NCI-H1417 (cell line): ENCODE results near the gene FBN2.
"Not testable (repeated sequence)": the region's sequence is repeated elsewhere in the genome, so short reads cannot be mapped to it uniquely, and the experiment has no call there.

Experiments used
- DNase-seq, 3 experiments: peaks; one replicate each; lab custom pipeline; 2025; lab: John Stamatoyannopoulos, UW

FBN2 gene

GRCh38 chr5:128426090-128426534 lies 111.9 kb downstream of the FBN2 start:
- no peak for DNase-seq

- peak in 1 of 3 experiments; percentile 15 for DNase-seq
These were observed 113.4 kb downstream of the FBN2 start for GRCh38 chr5:128424646-128425045.

- DNase-seq, result no peak
These were observed 115.4 kb downstream of the FBN2 start for GRCh38 chr5:128422612-128423011.

GRCh38 chr5:128414469-128414868 lies 123.6 kb downstream of the FBN2 start:
- DNase-seq, result no peak

- DNase-seq, result no peak
These were observed 124.7 kb downstream of the FBN2 start for GRCh38 chr5:128413356-128413755.

GRCh38 chr5:128412145-128412930 lies 125.7 kb downstream of the FBN2 start:
- DNase-seq, result no peak

GRCh38 chr5:128409166-128409800 lies 128.8 kb downstream of the FBN2 start:
- DNase-seq, result no peak

- DNase-seq, result no peak
These were observed 129.4 kb downstream of the FBN2 start for GRCh38 chr5:128408622-128409021.

GRCh38 chr5:128407944-128408343 lies 130.1 kb downstream of the FBN2 start:
- DNase-seq, result no peak

- no peak for DNase-seq
These were observed 131.2 kb downstream of the FBN2 start for GRCh38 chr5:128406803-128407202.

- no peak for DNase-seq
These were observed 132.9 kb downstream of the FBN2 start for GRCh38 chr5:128405159-128405558.

- DNase-seq, result peak in 2 of 3 experiments; percentile 19 to 64
These were observed 134.7 kb downstream of the FBN2 start for GRCh38 chr5:128403333-128403732.

- peak in 2 of 3 experiments; percentile 4 to 11 for DNase-seq
These were observed 135.5 kb downstream of the FBN2 start for GRCh38 chr5:128402506-128402905.

- not testable (repeated sequence) for DNase-seq
These were observed 137.3 kb downstream of the FBN2 start for GRCh38 chr5:128400766-128401165.

- DNase-seq, result no peak
These were observed 138.9 kb downstream of the FBN2 start for GRCh38 chr5:128399111-128399510.

GRCh38 chr5:128397876-128398275 lies 140.2 kb downstream of the FBN2 start:
- DNase-seq, result no peak

GRCh38 chr5:128395073-128395472 lies 143.0 kb downstream of the FBN2 start:
- DNase-seq, result no peak

GRCh38 chr5:128384068-128384467 lies 154.0 kb downstream of the FBN2 start:
- no peak for DNase-seq

- DNase-seq, result peak; percentile 15 to 70 (median 23)
These were observed 157.7 kb downstream of the FBN2 start for GRCh38 chr5:128380337-128380736.

- DNase-seq, result no peak
These were observed 159.4 kb downstream of the FBN2 start for GRCh38 chr5:128378632-128379031.

- DNase-seq, result no peak
These were observed 159.8 kb downstream of the FBN2 start for GRCh38 chr5:128378196-128378595.

GRCh38 chr5:128376577-128376976 lies 161.5 kb downstream of the FBN2 start:
- DNase-seq, result no peak

- DNase-seq, result no peak
These were observed 171.9 kb downstream of the FBN2 start for GRCh38 chr5:128366147-128366546.
